Effector memory CD8-positive, alpha-beta T cell (primary cell): ENCODE measurements around the gene PLCB1.

Experiments used
- ATAC-seq: fragments of 150-1000 bp; cut with Tn5 transposase; replicated peaks from 2 replicates; pipeline ENCODE4 v1.10.0; 2021; ENCODE audit warnings: mild to moderate bottlenecking, moderate library complexity
- DNase-seq, 3 experiments: peaks; one replicate each; pipeline ENCODE4 v3.0.0; 2021
- H3K27ac Mint-ChIP-seq, 2 donors: one replicate each; pipeline ENCODE4 v1.8.0; 2022; ENCODE audit warnings: mild to moderate bottlenecking in 2 of 2, mixed read lengths in 2 of 2, moderate library complexity in 2 of 2
- H3K27me3 Mint-ChIP-seq, 2 donors: one replicate each; pipeline ENCODE4 v1.8.0; 2022; ENCODE audit warnings: mixed read lengths in 2 of 2
- H3K36me3 Mint-ChIP-seq: one replicate; pipeline ENCODE4 v1.8.0; 2022; ENCODE audit warnings: mild to moderate bottlenecking, moderate library complexity, mixed read lengths; ENCODE audit not compliant: insufficient read depth
- H3K4me1 Mint-ChIP-seq, 2 donors: one replicate each; pipeline ENCODE4 v1.8.0; 2022; ENCODE audit warnings: low read depth in 2 of 2, mixed read lengths in 2 of 2
- H3K4me3 Mint-ChIP-seq, 2 donors: one replicate each; pipeline ENCODE4 v1.8.0; 2022; ENCODE audit warnings: mild to moderate bottlenecking in 2 of 2, mixed read lengths in 2 of 2, moderate library complexity in 2 of 2
- H3K9me3 Mint-ChIP-seq, 2 donors: one replicate each; pipeline ENCODE4 v1.8.0; 2022; ENCODE audit warnings: mixed read lengths in 2 of 2

Gene PLCB1

DNA sequence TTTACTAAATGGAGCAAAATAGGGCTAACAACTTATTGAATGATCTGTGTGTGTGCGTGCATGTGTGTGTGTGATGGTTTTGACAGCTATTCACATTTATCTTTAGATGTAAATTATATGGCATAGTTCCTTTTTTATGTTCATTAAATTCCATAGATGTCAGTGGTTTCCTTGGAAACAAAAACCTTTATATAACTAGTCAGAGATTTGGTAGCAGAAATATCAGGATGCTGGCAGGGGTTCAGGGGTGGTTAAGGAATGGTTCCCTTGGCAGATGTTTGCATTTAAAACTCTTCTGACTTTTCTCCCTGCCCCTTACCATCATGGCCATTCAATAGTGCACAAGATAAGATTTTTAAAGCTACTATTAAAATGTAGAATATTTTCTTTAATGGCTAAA, 256.6 kb downstream of the PLCB1 start:
- ATAC-seq: no peak
- H3K36me3 Mint-ChIP-seq: no peaks in the 10 kb centered on the region
- no peak overlapping the region for H3K4me3 Mint-ChIP-seq
- H3K27ac Mint-ChIP-seq: peak overlapping the region in 1 of 2 donors; percentile 55
- H3K4me1 Mint-ChIP-seq: peaks cover 18 to 25% of the 10 kb centered on the region in 2 donors
- DNase-seq: no peak
- H3K27me3 Mint-ChIP-seq: no peaks in the 10 kb centered on the region
- H3K9me3 Mint-ChIP-seq: no peaks in the 10 kb centered on the region

DNA sequence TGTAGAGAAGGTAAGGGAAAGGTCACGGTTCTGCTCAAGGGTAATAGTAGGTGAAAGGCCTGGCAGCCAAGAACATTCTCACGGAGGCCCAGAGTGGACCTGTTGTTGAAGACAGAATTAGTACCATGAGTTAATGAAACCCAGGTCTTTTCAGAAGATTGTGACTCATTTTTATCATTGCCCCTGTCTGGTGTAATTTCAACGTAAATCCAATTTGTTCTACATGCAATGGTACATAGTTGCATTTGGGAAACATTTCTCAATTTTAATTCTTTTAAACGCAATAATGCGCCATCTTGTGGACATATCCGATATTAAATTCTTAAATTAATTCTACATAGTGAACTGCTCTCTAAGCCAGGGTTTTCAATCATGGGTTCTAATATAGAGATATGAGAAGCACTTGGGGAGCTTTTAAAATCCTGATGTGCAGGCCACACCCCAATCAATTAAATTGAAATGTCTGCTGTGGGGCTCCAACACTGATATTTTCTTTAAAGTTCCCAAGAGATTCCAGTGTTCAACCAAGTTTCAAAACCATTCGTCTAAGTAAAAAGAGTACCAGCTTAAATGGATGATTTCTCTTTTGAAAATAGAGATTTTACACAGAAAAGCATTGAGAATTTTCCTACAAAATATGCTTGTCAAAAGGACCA, 257.4 kb downstream of the PLCB1 start:
- Mint-ChIP-seq H3K27ac (no peak overlapping the region), H3K4me1 (peaks cover 19% of the 10 kb centered on the region in 2 donors), H3K27me3 (no peaks in the 10 kb centered on the region), H3K36me3 (no peaks in the 10 kb centered on the region), H3K4me3 (no peak overlapping the region), H3K9me3 (no peaks in the 10 kb centered on the region)
- peak in 1 of 3 experiments; percentile 1 for DNase-seq
- no peak for ATAC-seq

DNA sequence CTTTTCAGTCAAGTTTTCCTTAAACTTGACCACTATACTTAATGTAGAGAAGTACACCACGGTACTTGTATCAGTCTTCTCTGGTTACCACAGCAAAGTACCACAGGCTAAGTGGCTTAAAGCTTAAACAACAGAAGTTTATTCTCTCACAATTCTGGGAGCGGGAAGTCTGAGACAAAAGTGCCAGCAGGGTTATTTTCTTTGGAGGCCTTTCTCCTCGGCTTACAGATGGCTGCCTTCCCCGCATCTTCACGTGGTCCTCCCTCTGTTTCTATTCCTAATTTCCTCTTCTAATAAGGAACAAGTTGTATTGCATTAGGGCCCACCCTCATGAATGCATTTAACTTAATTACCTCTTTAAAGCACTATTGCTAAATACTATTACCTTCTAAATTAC, 258.0 kb downstream of the PLCB1 start:
- no peak overlapping the region for H3K4me3 Mint-ChIP-seq
- H3K27me3 Mint-ChIP-seq: no peaks in the 10 kb centered on the region
- no peaks in the 10 kb centered on the region for H3K36me3 Mint-ChIP-seq
- no peaks in the 10 kb centered on the region for H3K9me3 Mint-ChIP-seq
- peaks cover 14 to 19% of the 10 kb centered on the region in 2 donors for H3K4me1 Mint-ChIP-seq
- ATAC-seq: no peak
- DNase-seq: no peak
- no peak overlapping the region for H3K27ac Mint-ChIP-seq

DNA sequence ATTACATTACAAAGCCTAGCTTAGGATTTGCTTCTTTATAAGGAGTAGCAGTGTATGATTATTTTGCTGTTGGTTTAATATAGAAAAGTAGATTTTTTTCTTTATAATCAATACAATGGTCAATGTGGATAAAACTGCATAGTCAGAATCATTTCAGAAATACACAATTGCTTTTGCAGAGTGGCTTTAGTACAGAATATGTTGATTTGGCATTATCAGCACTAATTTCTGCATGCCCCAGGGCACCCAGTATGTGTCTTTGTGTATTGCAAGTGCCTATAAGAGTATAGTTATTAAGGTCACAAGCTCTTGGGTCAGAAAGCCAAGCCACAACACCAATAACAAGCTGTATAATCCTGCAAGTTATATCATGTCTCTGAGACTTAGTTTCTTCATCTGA, 258.4 kb downstream of the PLCB1 start:
- Mint-ChIP-seq H3K9me3 (no peaks in the 10 kb centered on the region), H3K4me3 (no peak overlapping the region), H3K36me3 (no peaks in the 10 kb centered on the region), H3K4me1 (peaks cover 14 to 19% of the 10 kb centered on the region in 2 donors), H3K27me3 (no peaks in the 10 kb centered on the region), H3K27ac (no peak overlapping the region)
- no peak for ATAC-seq
- DNase-seq: no peak

DNA sequence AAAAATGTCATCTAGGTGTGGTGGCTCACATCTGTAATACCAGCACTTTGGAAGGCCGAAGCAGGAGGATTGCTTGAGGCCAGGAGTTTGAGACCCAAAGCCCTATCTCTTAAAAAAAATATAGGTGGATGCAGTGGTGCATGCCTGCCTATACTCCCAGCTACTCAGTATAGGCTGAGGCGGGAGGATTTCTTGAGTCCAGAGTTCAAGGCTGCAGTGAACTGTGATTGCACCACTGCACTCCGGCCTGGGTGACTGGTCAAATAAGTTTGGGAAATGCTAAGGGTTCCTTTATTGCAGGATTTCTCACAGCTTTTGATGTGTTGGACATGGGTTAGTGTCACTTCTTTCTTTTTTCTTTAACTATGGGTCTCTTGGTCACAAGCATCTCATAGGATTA, 261.3 kb downstream of the PLCB1 start:
- Mint-ChIP-seq H3K9me3 (no peaks in the 10 kb centered on the region), H3K27me3 (no peaks in the 10 kb centered on the region), H3K4me3 (no peak overlapping the region), H3K27ac (no peak overlapping the region), H3K36me3 (no peaks in the 10 kb centered on the region), H3K4me1 (peaks cover 5% of the 10 kb centered on the region in 2 donors)
- no peak for ATAC-seq
- no peak for DNase-seq

DNA sequence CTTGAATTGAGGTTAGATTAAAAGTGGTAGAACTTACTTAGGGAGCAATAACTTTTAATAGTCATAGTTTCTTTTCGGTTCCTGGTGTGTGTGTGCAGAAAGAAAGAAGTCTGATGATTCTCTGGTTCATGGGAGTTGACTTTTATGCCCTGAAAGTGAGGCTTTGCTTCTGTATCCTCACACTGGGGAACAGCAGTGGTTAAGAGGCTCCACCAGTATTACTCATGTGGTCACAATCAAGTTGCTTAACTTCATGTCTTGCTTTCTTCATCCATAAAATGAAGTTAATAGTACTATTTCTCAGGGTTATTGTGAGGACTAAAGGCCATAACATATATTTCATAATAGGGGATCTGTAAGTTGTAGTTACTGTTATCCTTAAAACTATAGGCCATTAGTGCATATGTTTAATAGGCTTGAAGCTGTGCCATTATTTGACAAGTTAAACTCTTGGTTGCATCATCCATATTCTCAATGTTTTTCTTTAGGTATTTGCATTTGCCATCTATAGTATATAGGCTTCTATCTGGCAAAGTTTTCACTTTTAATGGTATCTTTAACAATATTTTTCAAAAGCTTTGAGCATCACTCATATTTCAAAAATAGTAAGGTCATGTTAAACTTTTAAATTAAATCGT, 262.4 kb downstream of the PLCB1 start:
- ATAC-seq (peak; percentile 24), DNase-seq (no peak)
- Mint-ChIP-seq H3K4me3 (no peak overlapping the region), H3K9me3 (no peaks in the 10 kb centered on the region), H3K4me1 (peaks cover 2 to 11% of the 10 kb centered on the region in 2 donors), H3K27ac (no peak overlapping the region), H3K36me3 (no peaks in the 10 kb centered on the region), H3K27me3 (no peaks in the 10 kb centered on the region)

DNA sequence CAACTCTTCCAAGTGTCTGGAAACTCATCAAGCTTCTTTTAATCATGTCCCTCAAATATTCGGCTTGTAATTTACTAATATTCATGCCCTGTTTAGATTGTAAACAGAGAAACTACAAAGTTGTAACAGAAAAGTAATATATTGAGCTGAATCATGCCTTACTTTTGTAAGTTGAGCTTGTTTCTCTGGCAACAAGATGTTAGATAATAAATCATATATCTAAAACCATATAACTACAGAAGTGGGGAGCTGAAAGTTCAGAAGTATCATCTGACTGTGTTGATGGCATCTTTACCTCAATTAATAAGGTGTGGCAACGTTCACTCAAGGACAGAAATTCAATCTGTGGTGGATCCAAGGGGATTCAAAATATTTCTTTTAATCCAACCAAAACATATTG, 263.9 kb downstream of the PLCB1 start:
- Mint-ChIP-seq H3K27me3 (no peaks in the 10 kb centered on the region), H3K9me3 (no peaks in the 10 kb centered on the region), H3K4me3 (no peak overlapping the region), H3K27ac (peak overlapping the region in 1 of 2 donors; percentile 44), H3K4me1 (peaks cover 5 to 16% of the 10 kb centered on the region in 2 donors), H3K36me3 (no peaks in the 10 kb centered on the region)
- no peak for ATAC-seq
- DNase-seq: no peak

DNA sequence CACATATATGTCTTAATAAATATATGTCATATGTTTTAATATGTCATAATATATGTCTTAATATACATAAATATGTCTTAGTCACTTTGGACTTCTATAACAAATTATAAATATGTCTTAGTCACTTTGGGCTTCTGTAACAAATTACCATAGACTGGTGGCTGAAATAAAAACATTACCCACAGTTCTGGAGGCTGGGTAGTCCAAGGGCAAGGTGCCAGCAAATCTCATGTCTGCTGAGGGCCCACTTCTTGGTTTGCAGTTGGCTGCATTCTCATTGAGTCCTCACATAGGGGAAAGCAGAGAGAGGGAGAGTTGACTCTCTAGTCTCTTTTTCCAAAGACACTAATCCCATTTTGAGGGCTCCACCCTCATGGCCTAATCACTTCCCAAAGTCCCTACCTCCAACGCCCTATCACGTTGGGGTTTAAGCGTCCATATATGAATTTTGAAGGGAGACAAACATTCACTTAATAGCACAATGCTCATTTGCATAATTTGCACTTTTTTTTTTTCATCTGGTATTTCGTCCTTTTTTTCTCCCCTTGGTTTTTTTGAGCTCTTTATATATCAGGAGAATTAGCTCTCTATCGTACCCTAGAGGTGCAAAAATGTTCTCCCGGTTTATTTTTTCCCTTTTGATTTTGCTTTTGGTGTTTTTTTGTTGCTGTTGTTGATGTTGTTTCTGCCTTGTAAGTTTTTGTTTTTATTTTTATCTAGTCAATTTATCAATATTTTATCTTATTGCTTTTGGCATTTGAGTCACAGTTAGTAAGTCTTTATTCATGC, 266.4 kb downstream of the PLCB1 start:
- ATAC-seq (no peak), DNase-seq (no peak)
- Mint-ChIP-seq H3K36me3 (no peaks in the 10 kb centered on the region), H3K27ac (peak overlapping the region in 1 of 2 donors; percentile 35), H3K4me3 (no peak overlapping the region), H3K4me1 (peaks cover 5 to 18% of the 10 kb centered on the region in 2 donors), H3K9me3 (no peaks in the 10 kb centered on the region), H3K27me3 (no peaks in the 10 kb centered on the region)

DNA sequence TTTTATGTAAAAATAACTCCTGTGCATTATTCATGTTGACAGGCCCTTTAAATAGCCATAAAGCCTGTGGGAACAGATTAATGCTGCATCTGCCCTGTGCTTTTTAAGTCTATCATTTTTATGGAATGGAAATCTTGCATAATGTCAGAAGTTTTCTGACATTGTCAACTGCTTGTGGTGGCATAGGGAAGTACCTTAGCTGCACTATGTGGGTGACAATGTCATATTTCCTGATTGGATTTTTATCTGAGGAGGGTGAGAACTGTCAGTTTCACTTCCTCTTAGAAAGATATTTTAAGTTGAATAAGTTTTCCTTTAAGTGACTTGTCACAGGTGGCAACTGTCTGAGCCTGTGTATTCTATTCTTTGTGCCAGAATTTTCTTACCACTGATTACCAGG, 267.9 kb downstream of the PLCB1 start:
- no peaks in the 10 kb centered on the region for H3K9me3 Mint-ChIP-seq
- peaks cover 5 to 15% of the 10 kb centered on the region in 2 donors for H3K4me1 Mint-ChIP-seq
- DNase-seq (peak in 1 of 3 experiments; percentile 2), ATAC-seq (peak; percentile 99)
- peak overlapping the region in 1 of 2 donors; percentile 20 for H3K4me3 Mint-ChIP-seq
- no peak overlapping the region for H3K27ac Mint-ChIP-seq
- no peaks in the 10 kb centered on the region for H3K27me3 Mint-ChIP-seq
- H3K36me3 Mint-ChIP-seq: no peaks in the 10 kb centered on the region

DNA sequence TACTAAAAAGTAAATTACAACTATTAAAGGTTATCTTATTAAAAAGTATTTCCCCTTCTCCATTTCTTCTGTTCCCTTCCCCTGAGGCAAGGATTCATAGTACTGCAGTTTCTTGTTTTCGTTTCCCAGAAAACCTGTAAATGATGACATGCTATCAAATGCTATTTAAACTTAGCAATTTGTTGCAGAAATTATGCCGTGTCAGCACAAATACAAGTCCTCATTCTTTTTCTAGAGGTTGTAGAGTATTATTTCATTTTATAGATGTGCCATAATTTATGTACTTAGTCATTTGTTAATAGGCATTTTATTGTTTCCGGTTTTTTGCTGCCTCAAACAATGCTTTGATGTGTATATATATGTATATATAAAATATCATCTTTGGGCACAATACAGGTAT, 268.4 kb downstream of the PLCB1 start:
- no peaks in the 10 kb centered on the region for H3K27me3 Mint-ChIP-seq
- no peaks in the 10 kb centered on the region for H3K9me3 Mint-ChIP-seq
- ATAC-seq: no peak
- H3K4me3 Mint-ChIP-seq: no peak overlapping the region
- DNase-seq: no peak
- peaks cover 10 to 17% of the 10 kb centered on the region in 2 donors for H3K4me1 Mint-ChIP-seq
- H3K36me3 Mint-ChIP-seq: no peaks in the 10 kb centered on the region
- H3K27ac Mint-ChIP-seq: no peak overlapping the region

DNA sequence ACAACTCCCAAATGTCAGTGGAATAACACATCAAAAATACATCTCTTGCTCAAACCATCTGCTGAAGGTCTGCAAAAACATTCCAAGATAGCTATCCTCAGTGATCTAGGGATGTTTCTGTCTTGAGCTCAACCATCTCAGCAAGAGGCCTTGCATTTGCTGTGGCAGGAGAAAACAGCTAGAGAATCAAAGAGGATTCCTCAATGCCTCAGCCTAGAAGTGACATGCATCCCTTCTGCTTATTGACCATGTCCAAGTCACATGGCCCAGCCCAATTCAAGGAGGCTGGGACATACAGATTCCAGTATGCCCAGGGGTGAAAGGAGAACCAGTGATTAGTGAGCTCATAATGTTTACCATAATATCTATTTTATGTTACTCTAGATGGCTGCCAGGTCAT, 269.5 kb downstream of the PLCB1 start:
- Mint-ChIP-seq H3K4me3 (no peak overlapping the region), H3K9me3 (no peaks in the 10 kb centered on the region), H3K27me3 (no peaks in the 10 kb centered on the region), H3K36me3 (no peaks in the 10 kb centered on the region), H3K27ac (no peak overlapping the region), H3K4me1 (peaks cover 11 to 19% of the 10 kb centered on the region in 2 donors)
- ATAC-seq (no peak), DNase-seq (no peak)

DNA sequence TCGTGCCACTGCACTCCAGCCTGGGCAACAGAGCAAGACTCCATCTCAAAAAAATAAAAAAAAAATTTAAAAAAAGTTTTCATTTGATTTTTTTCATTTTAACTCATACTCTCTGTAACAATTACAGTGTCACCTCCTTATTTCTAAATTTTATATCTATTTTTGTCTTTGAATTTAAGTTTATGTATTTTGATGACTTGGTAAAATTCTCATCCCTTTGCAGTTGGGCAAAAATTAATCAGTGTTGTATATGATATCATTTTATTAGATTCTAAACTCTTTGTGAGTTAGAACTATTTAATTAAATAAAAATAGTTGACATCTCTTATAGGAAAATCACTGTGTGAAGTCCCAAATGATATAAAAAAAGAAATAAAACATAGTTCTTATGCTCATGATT, 270.7 kb downstream of the PLCB1 start:
- ATAC-seq: no peak
- Mint-ChIP-seq H3K36me3 (no peaks in the 10 kb centered on the region), H3K4me1 (peaks cover 11 to 19% of the 10 kb centered on the region in 2 donors)

DNA sequence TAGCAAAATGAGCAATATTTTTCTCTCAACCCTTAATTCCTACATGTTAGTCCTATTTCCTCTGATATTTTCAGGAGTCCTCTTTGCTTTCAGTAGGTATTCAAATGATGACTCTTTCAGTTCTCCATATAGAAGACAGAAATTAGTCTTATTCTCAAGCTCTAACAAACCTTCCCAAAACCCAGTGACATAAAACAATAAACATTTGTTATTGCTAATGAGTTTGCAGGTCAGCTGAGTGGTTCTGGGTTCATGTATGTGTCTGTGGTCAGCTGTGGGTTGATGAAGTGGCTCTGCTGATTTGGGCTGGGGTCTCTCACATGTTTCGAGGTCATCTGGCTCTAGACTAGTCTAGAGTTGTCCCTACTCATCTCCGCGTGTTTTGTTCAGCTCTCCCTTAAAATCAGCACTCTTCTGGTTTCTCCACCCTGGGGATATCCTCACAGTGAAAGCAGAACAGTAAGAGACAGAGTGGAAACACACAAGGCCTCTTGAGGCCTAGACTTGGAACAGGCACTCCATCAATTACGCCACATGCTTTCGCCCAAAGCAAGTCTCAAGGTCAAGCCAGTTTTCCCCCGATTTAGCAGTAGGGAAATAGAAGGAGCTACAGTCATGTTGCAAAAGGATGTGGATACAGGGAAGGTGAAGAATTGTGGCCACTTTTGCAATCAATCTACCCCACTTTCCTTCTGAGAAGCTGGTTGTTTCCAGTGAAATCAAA, 273.0 kb downstream of the PLCB1 start:
- no peak overlapping the region for H3K4me3 Mint-ChIP-seq
- H3K36me3 Mint-ChIP-seq: peaks cover 3% of the 10 kb centered on the region
- no peaks in the 10 kb centered on the region for H3K9me3 Mint-ChIP-seq
- no peak overlapping the region for H3K27ac Mint-ChIP-seq
- ATAC-seq (no peak), DNase-seq (no peak)
- peaks cover 7 to 8% of the 10 kb centered on the region in 2 donors for H3K4me1 Mint-ChIP-seq
- H3K27me3 Mint-ChIP-seq: no peaks in the 10 kb centered on the region

More for the DNA sequence above, 270.7 kb downstream of the PLCB1 start:
- Mint-ChIP-seq H3K27ac (no peak overlapping the region), H3K9me3 (no peaks in the 10 kb centered on the region), H3K27me3 (no peaks in the 10 kb centered on the region), H3K4me3 (no peak overlapping the region)
- no peak for DNase-seq
